ENCODE data around the gene TMEM132C. TPM values are rescaled to one million over a fixed set of nuclear protein-coding genes. Genes with fewer than 3 reads are reported as not detected.

The TMEM132C gene
- total and polyA plus RNA-seq, 2 of the 13 experiments (the other 11 are each of a cell fraction or from before 2014, with no cell fraction given) = not detected

DNA sequence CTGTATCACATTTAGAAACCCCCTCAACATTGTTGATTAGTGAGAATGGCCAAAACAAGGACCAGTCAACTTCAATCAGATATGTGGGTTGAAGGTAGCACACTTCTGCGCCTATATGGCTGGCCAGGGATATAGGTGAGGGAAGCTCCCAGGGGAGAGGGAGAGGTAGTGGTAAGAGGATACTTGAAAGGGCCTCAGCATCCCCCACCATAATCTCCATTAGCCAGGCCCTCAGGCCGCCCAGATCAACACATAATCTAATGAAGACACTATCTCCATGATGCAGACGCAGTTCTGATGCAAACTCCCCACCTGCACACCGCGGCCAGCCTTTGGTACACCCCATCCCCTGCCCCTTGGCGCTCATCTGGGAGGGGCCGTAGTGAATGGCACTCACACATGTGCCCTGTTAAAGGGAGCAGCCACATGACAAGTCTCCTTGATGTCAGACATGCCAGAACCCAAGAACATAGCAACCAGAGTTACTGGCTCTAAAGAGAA is 158.0 kb downstream of the TMEM132C start:
- ChIA-PET POLR2A (no interaction called here), CTCF (ENCODE audit: low intra/inter-chr PET ratio, low total read pairs) (no interaction called here)
- peaks cover 0 to 7% of the 10 kb centered on the region in 2 experiments; a peak in 1 of 5 replicates for H3K27me3 ChIP-seq (ENCODE audit: control insufficient read depth in 1 of 2, insufficient read depth in 2 of 2, low read length in 2 of 2)
- no peaks in the 10 kb centered on the region for H4K20me1 ChIP-seq (ENCODE audit: insufficient read depth, low read length)
- H3K79me2 ChIP-seq (ENCODE audit: insufficient read depth, low read length) = no peaks in the 10 kb centered on the region
- in situ Hi-C loops (cut with HindIII; ENCODE audit: extremely low pct_ligation_motif_present, low pct_unique_long_range_greater_than_20kb) (no loop called here), intact Hi-C loops (cut with micrococcal nuclease; ENCODE audit: unreplicated experiment) (no loop called here)
- no peaks in the 10 kb centered on the region for H3K9me3 ChIP-seq (ENCODE audit: low read length)
- H3K27ac ChIP-seq (ENCODE audit: extremely low read length, insufficient read depth, low read length) = no peak overlapping the region
- no peak overlapping the region for H2AFZ ChIP-seq (ENCODE audit: low read length)
- H3K9ac ChIP-seq (ENCODE audit: insufficient read depth, low read depth, low read length) = no peak overlapping the region
- 12% methylated on average over 6 of the region's 7 CpGs for WGBS (ENCODE audit: low lambda C conversion rate)
- BruUV-seq (replicated peaks) = no TSS peak
- TF ChIP-seq ZNF710 (CRISPR knock-in tag; IDR thresholded peaks at IDR 0.05; ENCODE audit: borderline replicate concordance) (no peak), ZBTB21 (CRISPR knock-in tag; IDR thresholded peaks at IDR 0.05) (no peak)
- TF ChIP-seq, protein P1, sequence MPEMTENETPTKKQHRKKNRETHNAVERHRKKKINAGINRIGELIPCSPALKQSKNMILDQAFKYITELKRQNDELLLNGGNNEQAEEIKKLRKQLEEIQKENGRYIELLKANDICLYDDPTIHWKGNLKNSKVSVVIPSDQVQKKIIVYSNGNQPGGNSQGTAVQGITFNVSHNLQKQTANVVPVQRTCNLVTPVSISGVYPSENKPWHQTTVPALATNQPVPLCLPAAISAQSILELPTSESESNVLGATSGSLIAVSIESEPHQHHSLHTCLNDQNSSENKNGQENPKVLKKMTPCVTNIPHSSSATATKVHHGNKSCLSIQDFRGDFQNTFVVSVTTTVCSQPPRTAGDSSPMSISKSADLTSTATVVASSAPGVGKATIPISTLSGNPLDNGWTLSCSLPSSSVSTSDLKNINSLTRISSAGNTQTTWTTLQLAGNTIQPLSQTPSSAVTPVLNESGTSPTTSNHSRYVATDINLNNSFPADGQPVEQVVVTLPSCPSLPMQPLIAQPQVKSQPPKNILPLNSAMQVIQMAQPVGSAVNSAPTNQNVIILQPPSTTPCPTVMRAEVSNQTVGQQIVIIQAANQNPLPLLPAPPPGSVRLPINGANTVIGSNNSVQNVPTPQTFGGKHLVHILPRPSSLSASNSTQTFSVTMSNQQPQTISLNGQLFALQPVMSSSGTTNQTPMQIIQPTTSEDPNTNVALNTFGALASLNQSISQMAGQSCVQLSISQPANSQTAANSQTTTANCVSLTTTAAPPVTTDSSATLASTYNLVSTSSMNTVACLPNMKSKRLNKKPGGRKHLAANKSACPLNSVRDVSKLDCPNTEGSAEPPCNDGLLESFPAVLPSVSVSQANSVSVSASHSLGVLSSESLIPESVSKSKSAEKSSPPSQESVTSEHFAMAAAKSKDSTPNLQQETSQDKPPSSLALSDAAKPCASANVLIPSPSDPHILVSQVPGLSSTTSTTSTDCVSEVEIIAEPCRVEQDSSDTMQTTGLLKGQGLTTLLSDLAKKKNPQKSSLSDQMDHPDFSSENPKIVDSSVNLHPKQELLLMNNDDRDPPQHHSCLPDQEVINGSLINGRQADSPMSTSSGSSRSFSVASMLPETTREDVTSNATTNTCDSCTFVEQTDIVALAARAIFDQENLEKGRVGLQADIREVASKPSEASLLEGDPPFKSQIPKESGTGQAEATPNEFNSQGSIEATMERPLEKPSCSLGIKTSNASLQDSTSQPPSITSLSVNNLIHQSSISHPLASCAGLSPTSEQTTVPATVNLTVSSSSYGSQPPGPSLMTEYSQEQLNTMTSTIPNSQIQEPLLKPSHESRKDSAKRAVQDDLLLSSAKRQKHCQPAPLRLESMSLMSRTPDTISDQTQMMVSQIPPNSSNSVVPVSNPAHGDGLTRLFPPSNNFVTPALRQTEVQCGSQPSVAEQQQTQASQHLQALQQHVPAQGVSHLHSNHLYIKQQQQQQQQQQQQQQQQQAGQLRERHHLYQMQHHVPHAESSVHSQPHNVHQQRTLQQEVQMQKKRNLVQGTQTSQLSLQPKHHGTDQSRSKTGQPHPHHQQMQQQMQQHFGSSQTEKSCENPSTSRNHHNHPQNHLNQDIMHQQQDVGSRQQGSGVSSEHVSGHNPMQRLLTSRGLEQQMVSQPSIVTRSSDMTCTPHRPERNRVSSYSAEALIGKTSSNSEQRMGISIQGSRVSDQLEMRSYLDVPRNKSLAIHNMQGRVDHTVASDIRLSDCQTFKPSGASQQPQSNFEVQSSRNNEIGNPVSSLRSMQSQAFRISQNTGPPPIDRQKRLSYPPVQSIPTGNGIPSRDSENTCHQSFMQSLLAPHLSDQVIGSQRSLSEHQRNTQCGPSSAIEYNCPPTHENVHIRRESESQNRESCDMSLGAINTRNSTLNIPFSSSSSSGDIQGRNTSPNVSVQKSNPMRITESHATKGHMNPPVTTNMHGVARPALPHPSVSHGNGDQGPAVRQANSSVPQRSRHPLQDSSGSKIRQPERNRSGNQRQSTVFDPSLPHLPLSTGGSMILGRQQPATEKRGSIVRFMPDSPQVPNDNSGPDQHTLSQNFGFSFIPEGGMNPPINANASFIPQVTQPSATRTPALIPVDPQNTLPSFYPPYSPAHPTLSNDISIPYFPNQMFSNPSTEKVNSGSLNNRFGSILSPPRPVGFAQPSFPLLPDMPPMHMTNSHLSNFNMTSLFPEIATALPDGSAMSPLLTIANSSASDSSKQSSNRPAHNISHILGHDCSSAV (CRISPR knock-in tag; IDR thresholded peaks at IDR 0.05; ENCODE audit: borderline replicate concordance) = no peak
- H3K4me2 ChIP-seq (ENCODE audit: low read depth, low read length) = no peak overlapping the region
- no peak for FAIRE-seq
- no peak for ATAC-seq
- DNase-seq (ENCODE audit: low spot score) = no peak
- H3K4me1 ChIP-seq (ENCODE audit: insufficient read depth, low read length) = no peaks in the 10 kb centered on the region
- no peak overlapping the region for H3K4me3 ChIP-seq (replicated peaks in 1 of 3; ENCODE audit: insufficient read depth in 1 of 3, low read depth in 2 of 3, low read length in 3 of 3)
- no peaks in the 10 kb centered on the region for H3K36me3 ChIP-seq (replicated peaks in 1 of 2; ENCODE audit: control insufficient read depth in 1 of 2, insufficient read depth in 2 of 2, low read length in 2 of 2)
